ENCODE results near the gene SYNJ2BP. TPM values are rescaled to one million over a fixed set of nuclear protein-coding genes. Genes with fewer than 3 reads are reported as not detected.
A peak's percentile ranks its signal among the peaks of the same experiment; 100 is the strongest.

The SYNJ2BP gene
- total RNA-seq, 1 experiment from 2014 or later = 19.0 TPM

DNA sequence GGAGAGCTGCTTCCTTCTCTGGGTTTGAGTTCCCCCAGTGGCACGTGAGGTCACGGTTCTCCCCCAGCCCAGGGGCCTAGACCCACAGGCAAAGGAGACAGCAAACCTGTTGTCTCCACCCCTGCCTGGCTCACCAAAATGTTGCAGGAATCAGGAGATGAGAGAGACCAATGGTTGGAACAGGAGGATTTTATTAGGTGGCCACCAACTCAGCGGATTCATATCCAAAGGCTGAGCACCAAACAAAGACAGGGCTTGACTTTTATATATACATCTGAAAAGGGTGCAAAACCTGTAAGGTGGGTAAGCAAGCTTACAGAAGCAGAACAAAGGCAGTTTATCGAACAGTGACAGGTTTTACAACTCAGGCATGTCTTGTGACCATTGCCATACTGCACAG is 25.9 kb upstream of the SYNJ2BP start:
- Histone ChIP-seq H3K27me3 (ENCODE audit: insufficient read depth, low read length) (no peaks in the 10 kb centered on the region), H4K20me1 (ENCODE audit: insufficient read depth) (no peaks in the 10 kb centered on the region), H3K4me2 (ENCODE audit: low read length) (no peak overlapping the region), H3K79me2 (ENCODE audit: insufficient read depth, low read length) (no peaks in the 10 kb centered on the region), H3K4me1 (ENCODE audit: control insufficient read depth in 1 of 2, insufficient read depth in 2 of 2, low read length in 2 of 2) (no peaks in the 10 kb centered on the region), H3K9me3 (ENCODE audit: control insufficient read depth in 1 of 2, insufficient read depth in 1 of 2, low read depth in 1 of 2, low read length in 2 of 2) (peaks cover 12 to 16% of the 10 kb centered on the region in 2 experiments; a peak in 3 of 4 replicates), H3K9ac (ENCODE audit: low read length) (no peak overlapping the region), H3K27ac (ENCODE audit: low read depth, low read length) (no peak overlapping the region), H3K4me3 (replicated peaks in 1 of 2; ENCODE audit: low read depth in 1 of 2, low read length in 2 of 2) (no peak overlapping the region), H3K36me3 (ENCODE audit: control insufficient read depth in 1 of 2, insufficient read depth in 2 of 2, low read length in 2 of 2) (no peaks in the 10 kb centered on the region), H2AFZ (ENCODE audit: low read depth, low read length, poor library complexity, severe bottlenecking) (no peak overlapping the region), H3K9me2 (ENCODE audit: insufficient read depth) (no peaks in the 10 kb centered on the region)
- RAD21 ChIA-PET (ENCODE audit: low non-redundant PET in 1 of 2, low total read pairs in 2 of 2, uncharacterized antibody in 2 of 2, unreplicated experiment in 2 of 2) = no interaction called here
- peak; percentile 10 for DNase-seq (ENCODE audit: low read depth, low spot score)
- intact Hi-C loops (cut with micrococcal nuclease) = no loop called here
- BruUV-seq (replicated peaks) = no TSS peak
- POLR2A ChIA-PET = no interaction called here
- ATAC-seq = no peak
- no peak for TF ChIP-seq EZH2phosphoT487 (IDR thresholded peaks at IDR 0.05; ENCODE audit: borderline replicate concordance)
- TF ChIP-seq FOSL1 (IDR thresholded peaks at IDR 0.05; ENCODE audit: low read depth) = no peak
- no peak for TF ChIP-seq CEBPB (IDR thresholded peaks at IDR 0.05; ENCODE audit: low read depth)
- TF ChIP-seq, protein P1, sequence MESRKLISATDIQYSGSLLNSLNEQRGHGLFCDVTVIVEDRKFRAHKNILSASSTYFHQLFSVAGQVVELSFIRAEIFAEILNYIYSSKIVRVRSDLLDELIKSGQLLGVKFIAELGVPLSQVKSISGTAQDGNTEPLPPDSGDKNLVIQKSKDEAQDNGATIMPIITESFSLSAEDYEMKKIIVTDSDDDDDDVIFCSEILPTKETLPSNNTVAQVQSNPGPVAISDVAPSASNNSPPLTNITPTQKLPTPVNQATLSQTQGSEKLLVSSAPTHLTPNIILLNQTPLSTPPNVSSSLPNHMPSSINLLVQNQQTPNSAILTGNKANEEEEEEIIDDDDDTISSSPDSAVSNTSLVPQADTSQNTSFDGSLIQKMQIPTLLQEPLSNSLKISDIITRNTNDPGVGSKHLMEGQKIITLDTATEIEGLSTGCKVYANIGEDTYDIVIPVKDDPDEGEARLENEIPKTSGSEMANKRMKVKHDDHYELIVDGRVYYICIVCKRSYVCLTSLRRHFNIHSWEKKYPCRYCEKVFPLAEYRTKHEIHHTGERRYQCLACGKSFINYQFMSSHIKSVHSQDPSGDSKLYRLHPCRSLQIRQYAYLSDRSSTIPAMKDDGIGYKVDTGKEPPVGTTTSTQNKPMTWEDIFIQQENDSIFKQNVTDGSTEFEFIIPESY (IDR thresholded peaks at IDR 0.05; ENCODE audit: extremely low read depth, insufficient replicate concordance, low read length) = no peak
- TF ChIP-seq TCF7L2 (IDR thresholded peaks at IDR 0.05; ENCODE audit: borderline replicate concordance, extremely low read depth, insufficient read depth, insufficient read length) = no peak
- TF ChIP-seq CBX3 (IDR thresholded peaks at IDR 0.05; ENCODE audit: low read depth) = peak; percentile 87
- CTCF ChIA-PET = no interaction called here

DNA sequence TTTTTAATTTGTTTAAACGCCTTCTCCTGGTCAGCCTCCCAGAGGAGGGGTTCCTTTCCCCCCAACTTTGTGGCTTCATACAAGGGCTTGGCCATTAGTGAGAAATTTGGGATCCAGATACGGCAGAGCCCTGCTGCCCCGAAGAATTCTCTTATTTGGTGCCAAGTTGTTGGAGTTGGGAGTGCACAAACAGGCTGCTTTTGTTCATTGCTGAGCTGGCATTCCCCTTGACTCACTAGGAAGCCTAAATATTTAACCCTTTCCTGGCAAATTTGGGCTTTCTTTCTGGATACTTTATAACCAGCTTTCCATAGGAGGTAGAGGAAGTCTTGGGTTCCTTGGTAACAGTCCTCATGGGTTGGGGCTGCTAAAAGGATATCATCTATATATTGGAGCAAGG is 24.8 kb upstream of the SYNJ2BP start:
- POLR2A ChIA-PET = no interaction called here
- no peaks in the 10 kb centered on the region for H3K9me2 ChIP-seq (ENCODE audit: insufficient read depth)
- DNase-seq (ENCODE audit: low read depth, low spot score) = no peak
- no peak overlapping the region for H3K9ac ChIP-seq (ENCODE audit: low read length)
- no peak overlapping the region for H3K27ac ChIP-seq (ENCODE audit: low read depth, low read length)
- no TSS peak for BruUV-seq (replicated peaks)
- intact Hi-C loops (cut with micrococcal nuclease) = no loop called here
- no peaks in the 10 kb centered on the region for H3K27me3 ChIP-seq (ENCODE audit: insufficient read depth, low read length)
- CTCF ChIA-PET = no interaction called here
- no peak overlapping the region for H2AFZ ChIP-seq (ENCODE audit: low read depth, low read length, poor library complexity, severe bottlenecking)
- H3K9me3 ChIP-seq (ENCODE audit: control insufficient read depth in 1 of 2, insufficient read depth in 1 of 2, low read depth in 1 of 2, low read length in 2 of 2) = peaks cover 16 to 20% of the 10 kb centered on the region in 2 experiments; a peak in 3 of 4 replicates
- TF ChIP-seq POLR2A (IDR thresholded peaks at IDR 0.05; ENCODE audit: borderline replicate concordance, extremely low read depth, insufficient read depth, insufficient read length) (no peak), POLR2AphosphoS5 (IDR thresholded peaks at IDR 0.05; ENCODE audit: low read depth, low read length) (no peak), SRF (IDR thresholded peaks at IDR 0.05; ENCODE audit: low read depth) (no peak)
- TF ChIP-seq, protein P2, sequence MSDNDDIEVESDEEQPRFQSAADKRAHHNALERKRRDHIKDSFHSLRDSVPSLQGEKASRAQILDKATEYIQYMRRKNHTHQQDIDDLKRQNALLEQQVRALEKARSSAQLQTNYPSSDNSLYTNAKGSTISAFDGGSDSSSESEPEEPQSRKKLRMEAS (IDR thresholded peaks at IDR 0.05) = no peak
- TF ChIP-seq, protein P3, sequence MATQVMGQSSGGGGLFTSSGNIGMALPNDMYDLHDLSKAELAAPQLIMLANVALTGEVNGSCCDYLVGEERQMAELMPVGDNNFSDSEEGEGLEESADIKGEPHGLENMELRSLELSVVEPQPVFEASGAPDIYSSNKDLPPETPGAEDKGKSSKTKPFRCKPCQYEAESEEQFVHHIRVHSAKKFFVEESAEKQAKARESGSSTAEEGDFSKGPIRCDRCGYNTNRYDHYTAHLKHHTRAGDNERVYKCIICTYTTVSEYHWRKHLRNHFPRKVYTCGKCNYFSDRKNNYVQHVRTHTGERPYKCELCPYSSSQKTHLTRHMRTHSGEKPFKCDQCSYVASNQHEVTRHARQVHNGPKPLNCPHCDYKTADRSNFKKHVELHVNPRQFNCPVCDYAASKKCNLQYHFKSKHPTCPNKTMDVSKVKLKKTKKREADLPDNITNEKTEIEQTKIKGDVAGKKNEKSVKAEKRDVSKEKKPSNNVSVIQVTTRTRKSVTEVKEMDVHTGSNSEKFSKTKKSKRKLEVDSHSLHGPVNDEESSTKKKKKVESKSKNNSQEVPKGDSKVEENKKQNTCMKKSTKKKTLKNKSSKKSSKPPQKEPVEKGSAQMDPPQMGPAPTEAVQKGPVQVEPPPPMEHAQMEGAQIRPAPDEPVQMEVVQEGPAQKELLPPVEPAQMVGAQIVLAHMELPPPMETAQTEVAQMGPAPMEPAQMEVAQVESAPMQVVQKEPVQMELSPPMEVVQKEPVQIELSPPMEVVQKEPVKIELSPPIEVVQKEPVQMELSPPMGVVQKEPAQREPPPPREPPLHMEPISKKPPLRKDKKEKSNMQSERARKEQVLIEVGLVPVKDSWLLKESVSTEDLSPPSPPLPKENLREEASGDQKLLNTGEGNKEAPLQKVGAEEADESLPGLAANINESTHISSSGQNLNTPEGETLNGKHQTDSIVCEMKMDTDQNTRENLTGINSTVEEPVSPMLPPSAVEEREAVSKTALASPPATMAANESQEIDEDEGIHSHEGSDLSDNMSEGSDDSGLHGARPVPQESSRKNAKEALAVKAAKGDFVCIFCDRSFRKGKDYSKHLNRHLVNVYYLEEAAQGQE (IDR thresholded peaks at IDR 0.05; ENCODE audit: low read depth) = no peak
- H3K79me2 ChIP-seq (ENCODE audit: insufficient read depth, low read length) = no peaks in the 10 kb centered on the region
- H3K36me3 ChIP-seq (ENCODE audit: control insufficient read depth in 1 of 2, insufficient read depth in 2 of 2, low read length in 2 of 2) = no peaks in the 10 kb centered on the region
- ATAC-seq = no peak
- no peak overlapping the region for H3K4me3 ChIP-seq (replicated peaks in 1 of 2; ENCODE audit: low read depth in 1 of 2, low read length in 2 of 2)
- no peaks in the 10 kb centered on the region for H4K20me1 ChIP-seq (ENCODE audit: insufficient read depth)
- RAD21 ChIA-PET (ENCODE audit: low non-redundant PET in 1 of 2, low total read pairs in 2 of 2, uncharacterized antibody in 2 of 2, unreplicated experiment in 2 of 2) = no interaction called here
- no peaks in the 10 kb centered on the region for H3K4me1 ChIP-seq (ENCODE audit: control insufficient read depth in 1 of 2, insufficient read depth in 2 of 2, low read length in 2 of 2)
- H3K4me2 ChIP-seq (ENCODE audit: low read length) = no peak overlapping the region
